ENCODE results near the gene LARP4B.

The LARP4B gene

GRCh38 chr10:867807-868206 lies 63.7 kb downstream of the LARP4B start:
- no peak overlapping the region for H3K4me3 ChIP-seq (ENCODE audit: low read depth, low read length)
- in situ Hi-C loops (cut with HindIII; ENCODE audit: low sequenced_read_pairs) = no loop called here
- TF ChIP-seq, protein P1, sequence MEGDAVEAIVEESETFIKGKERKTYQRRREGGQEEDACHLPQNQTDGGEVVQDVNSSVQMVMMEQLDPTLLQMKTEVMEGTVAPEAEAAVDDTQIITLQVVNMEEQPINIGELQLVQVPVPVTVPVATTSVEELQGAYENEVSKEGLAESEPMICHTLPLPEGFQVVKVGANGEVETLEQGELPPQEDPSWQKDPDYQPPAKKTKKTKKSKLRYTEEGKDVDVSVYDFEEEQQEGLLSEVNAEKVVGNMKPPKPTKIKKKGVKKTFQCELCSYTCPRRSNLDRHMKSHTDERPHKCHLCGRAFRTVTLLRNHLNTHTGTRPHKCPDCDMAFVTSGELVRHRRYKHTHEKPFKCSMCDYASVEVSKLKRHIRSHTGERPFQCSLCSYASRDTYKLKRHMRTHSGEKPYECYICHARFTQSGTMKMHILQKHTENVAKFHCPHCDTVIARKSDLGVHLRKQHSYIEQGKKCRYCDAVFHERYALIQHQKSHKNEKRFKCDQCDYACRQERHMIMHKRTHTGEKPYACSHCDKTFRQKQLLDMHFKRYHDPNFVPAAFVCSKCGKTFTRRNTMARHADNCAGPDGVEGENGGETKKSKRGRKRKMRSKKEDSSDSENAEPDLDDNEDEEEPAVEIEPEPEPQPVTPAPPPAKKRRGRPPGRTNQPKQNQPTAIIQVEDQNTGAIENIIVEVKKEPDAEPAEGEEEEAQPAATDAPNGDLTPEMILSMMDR (IDR thresholded peaks at IDR 0.05; ENCODE audit: low read depth, low read length, missing control alignments) = no peak
- DNase-seq (ENCODE audit: low read depth) = peak; percentile 1

DNA sequence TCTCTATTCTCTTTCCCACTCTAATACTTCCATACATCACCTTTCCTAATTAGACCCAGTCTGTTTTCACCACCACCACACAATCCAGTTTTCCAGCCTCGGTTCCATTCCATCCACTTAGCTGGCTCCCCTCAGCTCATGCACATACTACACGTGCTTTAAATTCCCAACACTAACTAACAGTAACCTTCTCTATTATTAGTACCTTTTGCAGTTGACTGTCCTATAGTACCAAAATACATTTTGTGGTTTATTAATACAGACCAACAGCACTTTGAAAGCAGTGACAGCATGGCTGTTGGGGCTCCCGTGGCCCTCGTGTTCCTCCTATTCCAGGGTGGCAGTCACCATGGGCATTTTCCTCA lies 64.9 kb downstream of the LARP4B start:
- no peak overlapping the region for H3K4me3 ChIP-seq (ENCODE audit: low read depth, low read length)
- TF ChIP-seq, protein P1 (IDR thresholded peaks at IDR 0.05; ENCODE audit: low read depth, low read length, missing control alignments) = no peak
- in situ Hi-C loops (cut with HindIII; ENCODE audit: low sequenced_read_pairs) = no loop called here
- DNase-seq (ENCODE audit: low read depth) = no peak

DNA sequence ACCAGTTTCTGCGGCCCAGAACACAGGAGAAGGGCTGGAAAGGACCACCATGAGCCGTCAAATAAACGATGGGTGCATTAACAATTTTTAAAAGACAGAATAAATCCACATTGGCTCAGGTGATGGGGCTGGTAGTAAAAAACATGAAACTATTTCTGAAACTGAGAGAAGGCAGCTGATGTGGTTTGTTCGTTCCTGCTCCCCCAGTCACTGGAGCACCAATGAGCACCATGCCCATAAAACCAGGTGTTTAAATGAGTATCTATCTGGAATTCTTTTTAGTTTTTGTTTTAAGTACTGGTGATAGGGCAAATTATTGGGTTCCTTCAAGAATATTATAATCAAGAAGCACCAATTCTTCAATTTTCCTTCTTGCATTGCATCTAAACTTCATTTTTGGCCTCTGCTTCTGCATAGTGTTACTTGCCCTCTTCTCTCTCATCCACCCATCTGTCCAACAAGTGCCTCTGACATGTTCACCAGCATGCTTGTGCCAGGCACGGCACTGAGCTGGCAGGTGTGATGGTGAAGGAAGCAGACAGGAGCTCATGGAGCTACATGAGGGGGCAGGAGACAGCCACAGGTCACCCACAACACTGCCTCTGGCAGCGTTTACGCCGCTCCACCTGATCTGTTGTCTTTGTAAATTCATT lies 65.5 kb downstream of the LARP4B start:
- no peak for DNase-seq (ENCODE audit: low read depth)
- H3K4me3 ChIP-seq (ENCODE audit: low read depth, low read length) = no peak overlapping the region
- in situ Hi-C loops (cut with HindIII; ENCODE audit: low sequenced_read_pairs) = no loop called here
- TF ChIP-seq, protein P1 (IDR thresholded peaks at IDR 0.05; ENCODE audit: low read depth, low read length, missing control alignments) = no peak

GRCh38 chr10:865257-865656 lies 66.2 kb downstream of the LARP4B start:
- no peak overlapping the region for H3K4me3 ChIP-seq (ENCODE audit: low read depth, low read length)
- TF ChIP-seq, protein P1 (IDR thresholded peaks at IDR 0.05; ENCODE audit: low read depth, low read length, missing control alignments) = no peak
- in situ Hi-C loops (cut with HindIII; ENCODE audit: low sequenced_read_pairs) = no loop called here
- DNase-seq (ENCODE audit: low read depth) = no peak

- no peak for DNase-seq (ENCODE audit: low read depth)
- in situ Hi-C loops (cut with HindIII; ENCODE audit: low sequenced_read_pairs) = loop anchor here (5.0 kb wide), 2 partner anchors 42 to 107 kb away; no protein-coding TSS in a partner anchor
- TF ChIP-seq, protein P1 (IDR thresholded peaks at IDR 0.05; ENCODE audit: low read depth, low read length, missing control alignments) = no peak
- no peak overlapping the region for H3K4me3 ChIP-seq (ENCODE audit: low read depth, low read length)
Observed at GRCh38 chr10:860519-860918, 71.0 kb downstream of the LARP4B start.

DNA sequence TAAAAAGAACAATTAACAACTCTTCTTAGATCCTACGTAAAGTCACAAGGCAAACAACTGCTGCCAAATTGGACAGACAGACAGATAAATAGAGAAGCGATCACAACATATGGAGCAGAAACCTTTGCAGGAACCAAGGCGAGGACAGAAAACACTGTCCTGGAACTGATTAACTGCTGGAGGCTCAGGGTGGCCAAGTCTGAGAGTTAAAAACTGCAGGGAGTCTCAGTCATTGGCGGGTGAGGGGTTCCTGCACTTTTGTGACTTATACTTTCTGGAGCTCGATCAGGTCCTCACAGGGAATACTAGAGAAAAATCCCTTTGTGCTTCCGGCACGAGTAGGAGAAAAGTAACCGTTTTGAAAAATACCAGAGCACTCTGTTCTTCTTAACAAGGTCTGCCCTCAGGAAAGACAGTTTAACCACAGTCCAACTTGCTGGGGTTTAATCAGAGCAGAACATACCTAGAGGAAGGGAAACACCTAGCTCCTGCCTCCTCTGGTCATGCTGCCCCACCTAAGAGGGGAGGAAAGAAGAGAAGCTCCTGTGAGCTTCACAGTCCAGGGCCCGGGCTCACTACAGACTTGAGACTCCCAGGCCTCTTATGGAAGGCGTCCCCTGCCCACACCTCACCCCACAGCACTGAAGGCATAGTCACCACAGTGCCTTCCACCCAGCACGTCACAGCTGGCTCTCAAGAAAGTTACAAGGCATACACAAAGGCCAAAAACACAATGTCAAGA lies 74.9 kb downstream of the LARP4B start:
- TF ChIP-seq, protein P1 (IDR thresholded peaks at IDR 0.05; ENCODE audit: low read depth, low read length, missing control alignments) = no peak
- in situ Hi-C loops (cut with HindIII; ENCODE audit: low sequenced_read_pairs) = no loop called here
- DNase-seq (ENCODE audit: low read depth) = no peak
- no peak overlapping the region for H3K4me3 ChIP-seq (ENCODE audit: low read depth, low read length)
